ENCODE measurements around the gene CLDN19. TPM values are rescaled to one million over a fixed set of nuclear protein-coding genes. Genes with fewer than 3 reads are reported as not detected.

CLDN19 gene, protein sequence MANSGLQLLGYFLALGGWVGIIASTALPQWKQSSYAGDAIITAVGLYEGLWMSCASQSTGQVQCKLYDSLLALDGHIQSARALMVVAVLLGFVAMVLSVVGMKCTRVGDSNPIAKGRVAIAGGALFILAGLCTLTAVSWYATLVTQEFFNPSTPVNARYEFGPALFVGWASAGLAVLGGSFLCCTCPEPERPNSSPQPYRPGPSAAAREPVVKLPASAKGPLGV
- total RNA-seq = 1.2 TPM

DNA sequence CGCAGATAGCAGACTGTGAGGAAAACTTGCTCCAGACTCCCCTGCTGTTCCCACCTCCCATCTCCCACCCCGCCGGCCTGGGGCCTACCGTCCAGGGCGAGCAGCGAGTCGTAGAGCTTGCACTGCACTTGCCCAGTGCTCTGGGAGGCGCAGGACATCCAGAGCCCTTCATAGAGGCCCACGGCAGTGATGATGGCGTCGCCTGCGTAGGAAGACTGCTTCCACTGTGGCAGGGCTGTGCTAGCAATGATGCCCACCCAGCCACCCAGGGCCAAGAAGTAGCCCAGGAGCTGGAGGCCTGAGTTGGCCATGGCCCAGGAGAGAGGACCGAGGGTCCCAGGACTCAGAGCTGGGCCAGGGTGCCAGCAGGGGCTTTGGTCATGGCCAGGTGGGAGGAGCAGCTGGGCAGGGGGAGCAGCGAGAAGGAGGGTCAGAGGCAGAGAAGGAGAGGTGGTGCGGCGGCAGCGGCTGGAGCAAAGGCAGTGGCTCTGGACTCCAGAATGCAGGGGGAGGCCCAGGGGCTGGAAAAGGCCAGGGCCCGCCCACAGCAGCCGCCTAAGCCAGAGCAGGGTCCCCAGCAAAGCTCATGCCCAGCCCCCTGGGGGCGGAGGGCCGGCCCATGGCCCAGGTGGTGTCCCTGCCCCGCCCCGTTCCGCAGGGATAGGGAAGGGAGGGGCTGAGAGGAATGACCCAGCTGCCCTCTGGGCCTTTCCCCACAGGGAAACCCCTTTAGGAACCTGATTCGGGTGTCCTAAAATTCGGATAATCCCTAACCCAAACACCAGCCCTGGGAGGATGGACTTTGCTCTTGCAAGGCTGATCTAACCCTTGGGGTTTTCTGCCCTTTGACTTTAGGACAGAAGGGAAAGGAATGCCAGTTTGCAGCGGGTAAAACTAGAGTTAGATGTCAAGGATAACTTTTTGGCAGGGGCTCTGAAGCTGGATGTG is at the start of gene CLDN19:
CLDN19 (minus strand) TSS at position 484 of the 948 bp plus-strand sequence; CDS start at position 311, 173 bp downstream.

DNA sequence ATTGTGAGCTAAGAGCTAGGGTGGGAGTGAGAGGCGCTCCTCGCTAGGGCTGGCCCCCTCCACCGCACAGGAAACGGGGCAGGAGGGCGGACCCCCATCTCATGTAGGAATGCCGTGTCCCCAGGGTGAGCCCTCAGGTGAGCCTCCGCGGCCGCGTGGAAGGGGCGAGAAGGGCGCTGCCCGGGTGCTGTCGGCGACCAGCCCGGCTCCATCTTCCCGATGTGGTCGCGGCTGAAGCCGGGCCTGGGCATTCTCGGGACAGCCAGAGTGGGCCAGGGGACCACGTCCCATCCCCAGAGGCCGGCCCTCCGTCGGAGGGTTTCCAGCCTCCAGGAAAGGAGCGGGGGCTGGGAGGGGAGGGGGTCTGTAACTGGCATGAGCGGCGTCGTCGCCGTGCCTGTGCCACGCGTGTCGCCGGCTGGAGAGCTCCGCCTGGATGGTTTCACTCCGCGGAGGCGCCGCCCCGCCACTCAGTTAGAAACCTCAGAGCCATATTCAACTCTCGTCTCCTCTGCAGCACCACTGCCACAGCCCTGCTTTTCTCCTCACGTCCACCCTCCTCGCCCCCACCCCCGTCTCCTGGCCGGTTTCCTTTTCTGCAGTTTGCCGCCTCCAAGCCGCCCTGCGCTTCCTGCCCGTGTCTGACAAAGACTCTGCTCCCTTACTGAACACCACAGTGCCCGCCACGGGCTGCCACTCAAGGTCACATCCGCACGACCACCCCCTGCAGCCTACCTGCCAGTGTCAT is 45.1 kb upstream of the CLDN19 start, which contains the start of gene TMEM269:
TMEM269 (plus strand) TSS at position 46 of the 748 bp plus-strand sequence. CDS start 4,903 bp downstream, outside the sequence.

DNA sequence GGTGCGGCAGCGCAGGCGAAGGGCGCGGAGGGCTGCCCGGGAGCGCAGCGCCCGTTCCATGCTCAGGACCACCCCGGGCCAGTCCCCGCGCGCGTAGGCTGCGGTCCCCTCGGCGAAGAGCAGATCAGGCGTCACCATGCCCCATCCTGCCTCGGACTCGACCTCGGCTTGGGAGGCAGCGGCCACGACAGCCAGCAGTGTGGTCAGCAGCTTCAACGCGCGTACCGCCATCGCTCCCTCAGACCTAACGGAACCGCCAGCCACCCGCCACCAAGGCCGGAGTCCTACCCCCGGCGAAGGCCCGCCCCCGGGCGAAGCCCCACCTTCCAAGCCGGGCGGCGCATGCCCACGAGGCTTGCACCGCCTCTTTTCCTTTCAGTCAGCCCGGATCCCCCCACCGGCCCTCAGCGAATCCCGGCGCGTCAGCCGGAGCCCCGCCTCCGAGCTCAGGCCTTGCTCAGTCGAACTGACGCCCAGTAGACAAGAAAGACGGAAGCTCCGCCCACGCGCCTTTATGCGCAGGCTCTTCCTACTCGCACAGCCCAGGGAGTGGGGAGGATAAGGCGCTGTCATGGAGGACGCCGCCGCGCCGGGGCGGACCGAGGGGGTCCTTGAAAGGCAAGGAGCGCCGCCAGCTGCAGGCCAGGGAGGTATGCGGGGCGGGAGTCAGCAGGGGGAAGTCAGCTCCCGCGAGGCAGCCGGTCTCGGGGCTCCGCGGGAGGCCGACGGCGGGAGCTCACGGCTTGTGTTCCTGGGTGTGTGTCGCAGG is 26.9 kb upstream of the CLDN19 start, which contains the start of the genes C1orf50 and P3H1:
C1orf50 (plus strand) TSS at position 509 of the 769 bp plus-strand sequence; CDS start at position 572, 63 bp downstream.
P3H1 (minus strand) TSS at position 288 of the 769 bp plus-strand sequence; CDS start at position 231, 57 bp downstream.

Other genes starting within 250 kb of the CLDN19 start
- gene PPIH, start 81.8 kb downstream of the CLDN19 start, total RNA-seq = 20.1 TPM
- gene YBX1, start 57.8 kb downstream of the CLDN19 start, total RNA-seq = 1,293 TPM
- 12.7 TPM for gene P3H1, start 26.8 kb upstream of the CLDN19 start, total RNA-seq
- gene C1orf50, start 27.0 kb upstream of the CLDN19 start, total RNA-seq = 13.6 TPM
- 0.46 TPM for gene TMEM269, start 44.8 kb upstream of the CLDN19 start, total RNA-seq
- 8.1 TPM for gene ERMAP, start 76.9 kb upstream of the CLDN19 start, total RNA-seq
- 39.9 TPM for gene SVBP, start 77.2 kb upstream of the CLDN19 start, total RNA-seq
- 7.4 TPM for gene ZNF691, start 106.4 kb upstream of the CLDN19 start, total RNA-seq
- 50.7 TPM for gene SLC2A1, start 218.6 kb upstream of the CLDN19 start, total RNA-seq